ENCODE measurements around the gene LRRC4B. TPM values are rescaled to one million over a fixed set of nuclear protein-coding genes. Genes with fewer than 3 reads are reported as not detected.

The LRRC4B gene
- total RNA-seq, 2 experiments from 2014 or later: not detected

DNA sequence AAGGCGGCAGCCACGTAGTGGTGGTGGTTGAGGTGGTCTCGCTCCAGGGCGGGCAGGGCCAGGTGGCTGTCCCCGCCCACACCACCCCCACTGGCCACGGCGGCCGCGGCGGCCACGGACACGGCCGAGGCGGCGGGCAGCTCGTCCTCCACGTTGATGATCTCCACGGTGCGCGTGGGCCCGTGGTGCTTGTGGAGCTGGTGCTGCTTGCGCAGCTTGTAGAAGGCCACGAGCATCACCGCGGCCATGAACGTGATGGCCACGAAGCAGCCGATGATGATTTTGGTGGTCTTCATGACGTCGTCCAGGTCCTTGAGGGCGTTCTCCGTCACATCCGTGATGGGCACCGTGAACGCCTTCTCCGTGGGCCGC, 50.5 kb downstream of the LRRC4B start:
- peaks cover 9% of the 10 kb centered on the region for H3K27me3 Mint-ChIP-seq
- ATAC-seq (ENCODE audit: low read depth) (no peak), DNase-seq (no peak)
- no peak overlapping the region for H3K27ac Mint-ChIP-seq
- H3K4me3 Mint-ChIP-seq: no peak overlapping the region
- POLR2A ChIA-PET: no interaction called here
- no peaks in the 10 kb centered on the region for H3K9me3 Mint-ChIP-seq
- H3K4me1 Mint-ChIP-seq: peaks cover 1% of the 10 kb centered on the region
- no peaks in the 10 kb centered on the region for H3K36me3 Mint-ChIP-seq

DNA sequence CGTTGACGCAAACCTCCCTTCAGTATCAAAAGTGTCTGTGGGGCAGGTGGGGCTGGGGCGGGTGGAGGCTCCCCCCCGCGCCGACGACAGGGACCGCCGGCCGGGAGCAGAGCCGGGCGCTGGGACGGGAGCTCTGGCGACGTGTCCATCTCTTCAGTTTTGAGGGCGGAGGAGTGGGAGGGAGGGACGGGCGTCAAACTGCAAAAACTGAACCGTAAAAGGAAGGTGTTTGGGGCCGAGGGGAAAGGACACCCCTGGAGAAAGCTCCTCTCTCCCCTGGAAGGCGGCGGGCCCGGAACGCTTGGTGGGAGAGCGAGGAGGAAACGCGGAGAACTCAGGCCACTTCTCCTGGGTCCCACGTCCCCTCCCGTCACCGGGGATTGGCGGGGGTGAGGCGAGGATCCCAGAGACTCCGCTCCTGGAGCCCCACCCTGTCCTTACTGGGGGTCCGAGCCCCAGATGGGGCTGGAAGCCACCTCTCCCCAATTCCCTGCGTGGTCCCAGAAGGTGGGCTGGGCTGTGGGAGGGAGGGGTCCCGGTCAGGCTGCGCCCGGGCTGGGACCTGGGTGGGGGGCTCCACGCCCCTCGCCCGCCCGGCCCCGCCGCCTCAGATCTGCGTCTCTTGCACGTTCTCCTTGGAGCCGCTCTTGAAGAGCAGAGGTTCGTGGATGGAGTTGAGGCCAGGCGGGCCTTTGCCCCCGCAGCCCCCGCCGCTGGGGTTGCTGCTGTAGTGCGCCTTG, 51.1 kb downstream of the LRRC4B start:
- Mint-ChIP-seq H3K36me3 (no peaks in the 10 kb centered on the region), H3K4me1 (peaks cover 1% of the 10 kb centered on the region), H3K4me3 (no peak overlapping the region), H3K9me3 (no peaks in the 10 kb centered on the region), H3K27me3 (peaks cover 9% of the 10 kb centered on the region), H3K27ac (no peak overlapping the region)
- ATAC-seq (ENCODE audit: low read depth) (no peak), DNase-seq (no peak)
- POLR2A ChIA-PET: no interaction called here

DNA sequence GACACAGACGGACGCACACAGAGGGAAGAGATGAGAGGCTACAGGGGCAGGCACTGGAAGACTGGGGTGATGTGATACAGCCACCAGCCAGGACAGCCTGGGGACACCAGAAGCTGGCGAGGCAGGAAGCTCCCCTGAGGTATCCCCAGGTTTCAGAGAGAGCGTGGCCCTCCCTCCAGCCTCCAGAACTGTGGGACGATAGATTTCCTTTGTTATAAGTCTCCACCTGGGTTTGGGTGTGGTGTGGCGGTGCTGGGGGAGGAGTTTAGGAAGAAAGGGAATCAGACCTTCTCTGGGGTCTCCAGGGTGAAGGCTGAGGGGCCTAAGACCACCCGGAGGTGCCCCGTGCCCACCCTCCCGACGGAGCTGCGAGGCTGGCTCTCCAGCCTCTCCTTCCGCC, 51.8 kb downstream of the LRRC4B start:
- H3K36me3 Mint-ChIP-seq: no peaks in the 10 kb centered on the region
- peaks cover 4% of the 10 kb centered on the region for H3K4me1 Mint-ChIP-seq
- no peak overlapping the region for H3K4me3 Mint-ChIP-seq
- no peak for ATAC-seq (ENCODE audit: low read depth)
- POLR2A ChIA-PET: no interaction called here
- H3K9me3 Mint-ChIP-seq: no peaks in the 10 kb centered on the region
- DNase-seq: no peak
- H3K27ac Mint-ChIP-seq: no peak overlapping the region
- peaks cover 9% of the 10 kb centered on the region for H3K27me3 Mint-ChIP-seq

DNA sequence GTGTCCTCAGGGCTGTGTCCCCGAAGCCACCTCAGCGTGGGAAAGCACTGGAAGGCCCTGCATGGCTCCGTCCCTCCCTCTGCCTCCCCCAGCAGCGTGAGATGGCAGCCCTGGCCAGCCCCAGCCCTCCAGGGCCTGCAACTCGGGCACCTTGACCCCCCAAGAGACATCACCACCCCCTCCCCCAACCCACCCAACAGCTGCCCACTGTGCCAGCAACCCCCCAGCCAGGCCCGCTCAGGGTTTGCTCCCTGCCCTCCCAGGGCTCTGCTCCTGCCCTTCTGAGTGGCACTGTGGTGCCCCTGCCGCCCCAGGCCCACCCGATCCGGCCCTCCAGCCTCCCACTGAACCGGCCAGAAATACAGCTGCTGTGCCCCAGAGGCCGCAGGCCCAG, 53.1 kb downstream of the LRRC4B start:
- DNase-seq (no peak), ATAC-seq (ENCODE audit: low read depth) (no peak)
- H3K36me3 Mint-ChIP-seq: no peaks in the 10 kb centered on the region
- H3K27ac Mint-ChIP-seq: no peak overlapping the region
- no peak overlapping the region for H3K4me3 Mint-ChIP-seq
- H3K4me1 Mint-ChIP-seq: peaks cover 14% of the 10 kb centered on the region
- peaks cover 8% of the 10 kb centered on the region for H3K27me3 Mint-ChIP-seq
- H3K9me3 Mint-ChIP-seq: no peaks in the 10 kb centered on the region
- POLR2A ChIA-PET: no interaction called here

DNA sequence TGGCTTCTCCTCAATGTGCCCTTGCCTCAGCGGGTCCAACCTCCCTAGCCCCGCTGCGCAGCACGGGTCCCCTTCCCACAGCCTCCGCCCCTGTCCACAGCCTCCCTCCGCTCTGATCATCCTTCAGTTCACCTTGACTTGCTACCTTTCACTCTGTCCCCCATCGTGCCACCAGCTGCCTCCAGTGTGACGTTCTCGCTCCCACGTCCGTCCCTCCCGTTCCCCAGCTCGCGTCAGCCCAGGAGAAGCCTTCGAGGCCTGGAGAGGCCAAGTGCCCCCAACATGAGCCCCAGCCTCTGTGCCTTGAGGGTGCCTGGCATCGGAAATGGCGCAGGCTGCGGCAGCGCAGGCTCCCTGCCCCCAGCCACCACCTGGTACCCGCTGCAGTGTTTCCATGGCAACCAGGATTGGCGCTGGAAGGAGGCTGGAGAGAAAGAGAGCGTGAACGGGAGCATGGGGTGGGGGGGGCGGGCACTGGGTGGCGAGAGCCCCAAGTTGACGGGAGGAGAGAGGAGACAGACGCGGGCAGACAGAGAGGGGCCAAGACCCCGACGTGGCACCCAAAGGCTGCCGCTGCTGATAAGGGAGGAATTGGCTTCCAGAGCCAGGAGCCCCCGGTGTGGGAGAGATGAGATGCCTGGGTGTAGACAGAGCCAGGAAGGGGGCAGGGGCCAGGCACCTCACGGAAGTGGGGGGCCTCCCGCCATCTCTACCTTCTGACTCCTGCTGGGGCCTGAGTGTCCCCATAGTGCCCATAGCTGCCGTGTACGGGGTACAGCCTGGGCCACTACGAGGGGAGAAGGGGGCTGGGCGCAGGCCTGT, 53.7 kb downstream of the LRRC4B start:
- Mint-ChIP-seq H3K4me3 (peak overlapping the region; percentile 18), H3K27me3 (peaks cover 8% of the 10 kb centered on the region), H3K36me3 (no peaks in the 10 kb centered on the region), H3K27ac (peak overlapping the region; percentile 42), H3K4me1 (peaks cover 14% of the 10 kb centered on the region), H3K9me3 (no peaks in the 10 kb centered on the region)
- ATAC-seq (ENCODE audit: low read depth) (no peak), DNase-seq (no peak)
- POLR2A ChIA-PET: no interaction called here

DNA sequence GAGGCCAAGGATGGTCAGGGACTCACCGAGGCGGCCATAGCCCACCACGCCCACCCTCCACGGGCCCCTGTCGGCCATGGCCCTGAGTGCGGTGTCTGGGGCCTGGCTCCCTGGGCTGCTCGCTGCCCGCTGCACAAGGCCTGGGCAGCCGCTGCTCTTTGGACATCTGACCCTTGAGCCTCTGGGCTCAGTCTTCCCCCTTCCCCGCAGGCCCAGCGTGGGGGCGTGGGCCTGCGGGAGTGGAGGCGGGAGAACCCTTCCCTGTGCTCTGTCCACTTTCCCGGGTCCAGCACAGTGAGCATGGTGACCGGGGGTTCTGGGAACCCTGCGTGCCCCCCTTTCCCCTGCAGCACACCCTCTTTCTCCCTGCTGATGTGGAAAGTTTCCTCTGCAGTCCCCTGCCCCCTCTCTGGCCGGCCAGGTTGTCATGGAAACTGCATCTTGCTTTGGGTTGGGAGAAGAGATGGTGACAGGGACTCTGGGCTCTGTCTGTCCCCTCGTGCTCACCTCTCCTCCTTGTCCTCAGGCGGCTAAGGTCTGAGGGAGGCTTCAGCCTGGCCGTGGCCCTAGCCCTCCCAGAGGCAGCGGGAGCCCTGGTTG, 54.4 kb downstream of the LRRC4B start, which contains the start of gene ASPDH:
ASPDH (minus strand) TSS at position 168 of the 600 bp plus-strand sequence; CDS start at position 78, 90 bp downstream.
- Mint-ChIP-seq H3K36me3 (peaks cover under 1% of the 10 kb centered on the region), H3K27ac (peak within 1 kb of the TSS; percentile 42), H3K4me1 (peaks cover 16% of the 10 kb centered on the region), H3K9me3 (no peaks in the 10 kb centered on the region), H3K4me3 (peak within 1 kb of the TSS; percentile 18), H3K27me3 (peaks cover 6% of the 10 kb centered on the region)
- POLR2A ChIA-PET: no interaction called here
- no peak for ATAC-seq (ENCODE audit: low read depth)
- no peak for DNase-seq

DNA sequence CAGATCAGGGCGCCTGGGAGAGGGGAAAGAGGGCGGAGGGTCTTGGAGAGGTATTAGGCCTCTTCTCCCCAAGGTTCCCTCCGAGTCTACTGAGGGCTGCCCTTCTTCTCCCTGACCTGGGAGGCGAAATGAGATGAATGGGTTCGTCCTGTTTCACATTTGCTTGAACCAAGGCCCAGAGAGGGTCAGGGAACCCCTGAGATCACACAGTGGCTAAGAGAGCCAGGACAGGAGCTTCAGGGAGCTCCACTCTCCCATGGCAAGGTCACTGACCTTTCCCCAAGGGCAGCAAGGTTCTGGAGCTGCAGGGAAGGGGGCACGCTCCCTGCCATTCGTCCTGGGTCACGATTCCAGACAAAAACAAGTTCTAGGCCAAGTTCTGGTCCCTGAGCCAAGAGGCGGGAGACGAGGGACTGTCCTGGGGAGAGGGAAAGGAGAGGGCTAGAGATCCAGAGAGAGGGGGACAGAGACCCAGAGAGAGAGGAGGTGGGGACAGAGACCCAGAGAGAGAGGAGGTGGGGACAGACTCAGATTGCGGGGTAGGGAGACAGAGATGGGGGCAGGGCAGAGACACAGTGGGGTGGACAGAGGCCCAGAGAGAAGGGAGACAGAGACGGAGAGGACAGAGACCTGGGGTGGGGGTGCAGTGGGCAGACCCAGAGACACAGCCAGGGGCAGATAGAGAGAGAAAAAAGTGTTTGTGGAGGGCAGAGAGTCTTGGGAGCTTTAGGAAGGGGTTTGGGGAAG, 55.1 kb downstream of the LRRC4B start:
- POLR2A ChIA-PET: interaction anchor here (0.6 kb wide), 1 partner anchor 29 kb away, joined by 3 read pairs; no protein-coding TSS in a partner anchor
- Mint-ChIP-seq H3K27ac (no peak overlapping the region), H3K36me3 (peaks cover 3% of the 10 kb centered on the region), H3K4me1 (peaks cover 18% of the 10 kb centered on the region), H3K27me3 (peaks cover 6% of the 10 kb centered on the region), H3K4me3 (no peak overlapping the region), H3K9me3 (no peaks in the 10 kb centered on the region)
- ATAC-seq (ENCODE audit: low read depth) (no peak), DNase-seq (no peak)

DNA sequence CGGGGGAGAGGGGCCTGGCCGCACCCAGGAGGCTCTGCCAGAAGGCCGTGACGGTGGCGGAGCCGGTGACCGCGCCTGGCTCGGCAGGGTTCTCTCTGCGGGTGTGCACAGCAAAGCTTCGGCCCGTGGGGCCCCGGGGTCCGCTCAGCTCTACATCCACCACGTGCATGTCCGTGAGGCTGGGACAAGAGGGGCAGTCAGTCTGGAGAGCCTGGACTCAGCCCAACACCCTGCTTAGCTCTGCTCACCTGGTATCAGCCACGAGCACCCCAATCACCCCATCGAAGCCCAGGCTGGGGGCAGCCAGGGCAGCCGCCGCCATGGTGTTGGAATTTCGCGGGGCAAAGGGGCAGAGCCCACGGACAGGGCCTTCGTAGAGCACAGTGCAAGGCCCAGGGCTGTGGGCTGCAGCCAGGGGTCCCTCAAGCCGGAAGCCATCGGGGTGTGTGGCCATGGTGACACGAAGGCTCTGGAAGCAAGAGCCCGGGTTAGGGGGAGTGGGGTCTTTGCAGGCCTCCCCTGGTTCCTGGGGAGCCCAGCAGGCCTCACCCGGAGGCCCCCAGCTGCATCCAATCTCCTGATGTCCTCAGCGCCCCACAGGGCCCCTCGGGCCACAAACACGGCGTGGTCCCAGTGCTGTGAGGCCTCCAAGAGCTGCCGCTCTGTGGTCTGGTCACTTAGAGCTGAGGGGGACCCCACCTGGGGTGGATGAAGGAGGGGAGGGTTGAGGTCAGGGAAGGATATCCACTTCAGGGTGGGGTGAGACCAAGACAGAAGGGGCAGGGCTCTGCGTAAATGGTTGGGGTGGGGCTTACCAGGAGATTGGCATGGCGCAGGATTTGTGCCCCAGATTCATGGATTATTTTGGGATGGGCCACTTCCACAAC, 55.9 kb downstream of the LRRC4B start:
- Mint-ChIP-seq H3K27me3 (peaks cover 6% of the 10 kb centered on the region), H3K4me3 (no peak overlapping the region), H3K27ac (no peak overlapping the region), H3K36me3 (peaks cover 3% of the 10 kb centered on the region), H3K9me3 (no peaks in the 10 kb centered on the region), H3K4me1 (peaks cover 18% of the 10 kb centered on the region)
- ATAC-seq (ENCODE audit: low read depth): no peak
- POLR2A ChIA-PET: interaction anchor here (0.6 to 1.1 kb wide), 3 partner anchors 26 to 486 kb away, joined by 3 to 4 read pairs (median 3); partner anchors contain the start of gene ZNF473
- no peak for DNase-seq

DNA sequence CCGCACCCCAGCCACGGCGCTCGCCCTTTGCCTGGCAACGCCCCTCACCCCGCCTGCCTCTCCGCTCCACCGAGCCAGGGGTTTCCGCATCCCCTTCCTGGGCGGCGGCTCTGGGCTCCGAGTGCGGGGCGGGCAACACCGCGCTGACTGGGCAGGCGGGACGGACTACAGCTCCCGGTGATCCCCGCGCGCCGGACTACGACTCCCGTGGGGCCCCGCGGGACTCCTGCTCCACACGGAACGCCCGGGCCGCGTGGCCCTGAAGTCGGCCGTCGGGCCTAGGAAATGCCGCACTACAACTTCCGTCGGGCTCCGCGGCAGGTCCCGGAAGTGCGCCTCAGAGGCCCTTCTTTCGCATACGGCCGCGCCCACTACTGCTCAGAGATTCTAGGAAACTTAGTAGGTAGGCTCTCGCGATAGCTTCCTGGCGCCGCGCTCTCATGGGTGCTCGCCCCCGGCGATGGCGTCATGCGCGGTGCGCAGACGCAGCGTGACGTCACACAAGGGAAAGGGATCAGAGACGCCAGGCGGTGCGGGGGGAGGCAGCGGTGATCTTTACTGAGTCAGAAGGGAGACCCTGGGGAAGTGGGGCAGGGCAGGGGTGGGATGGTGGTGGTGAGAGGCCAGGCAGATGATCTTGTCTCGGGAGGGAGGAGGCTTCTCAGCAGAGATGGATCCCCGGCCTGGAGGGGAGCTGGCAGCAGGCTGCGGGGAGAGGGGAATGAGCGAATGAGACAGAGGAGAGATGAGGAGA, 57.0 kb downstream of the LRRC4B start, which contains the start of gene JOSD2:
JOSD2 (minus strand) TSS at position 123 of the 754 bp plus-strand sequence. CDS start 760 bp downstream, outside the sequence.
- Mint-ChIP-seq H3K27me3 (peaks cover 6% of the 10 kb centered on the region), H3K27ac (peak within 1 kb of the TSS; percentile 100), H3K36me3 (peaks cover 8% of the 10 kb centered on the region), H3K9me3 (no peaks in the 10 kb centered on the region), H3K4me1 (peaks cover 18% of the 10 kb centered on the region), H3K4me3 (peak within 1 kb of the TSS; percentile 99)
- ATAC-seq (ENCODE audit: low read depth) (peak; percentile 95), DNase-seq (peak; percentile 95)
- POLR2A ChIA-PET: interaction anchor here (0.5 to 1.5 kb wide), 18 partner anchors 10 to 621 kb away, joined by 3 to 7 read pairs (median 4); partner anchors contain the start of genes GARIN5A, KCNC3, POLD1 and ZNF473

DNA sequence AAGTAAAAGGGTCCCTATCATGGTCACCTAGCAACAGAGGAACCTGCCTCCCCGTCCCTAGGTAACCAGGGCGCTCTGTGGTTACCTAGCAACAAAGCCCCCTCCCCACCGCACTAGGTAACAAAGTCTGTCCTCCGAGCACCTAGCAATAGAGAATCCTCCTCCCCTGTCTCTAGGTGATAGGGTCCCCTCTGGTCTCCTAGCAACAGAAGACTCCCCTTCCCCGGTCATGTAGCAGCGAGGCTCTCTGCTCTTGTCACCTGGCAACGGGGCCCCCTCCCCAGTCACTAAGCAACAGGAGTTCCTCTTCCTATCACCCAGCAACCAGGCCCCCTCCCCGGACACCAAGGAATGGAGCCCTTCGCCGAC, 57.6 kb downstream of the LRRC4B start:
- DNase-seq (no peak), ATAC-seq (ENCODE audit: low read depth) (no peak)
- Mint-ChIP-seq H3K9me3 (no peaks in the 10 kb centered on the region), H3K4me1 (peaks cover 18% of the 10 kb centered on the region), H3K4me3 (peak overlapping the region; percentile 99), H3K36me3 (peaks cover 8% of the 10 kb centered on the region), H3K27ac (peak overlapping the region; percentile 100), H3K27me3 (peaks cover 3% of the 10 kb centered on the region)
- POLR2A ChIA-PET: interaction anchor here (0.5 to 1.5 kb wide), 17 partner anchors 10 to 621 kb away, joined by 3 to 7 read pairs (median 4); partner anchors contain the start of genes GARIN5A, KCNC3 and POLD1

DNA sequence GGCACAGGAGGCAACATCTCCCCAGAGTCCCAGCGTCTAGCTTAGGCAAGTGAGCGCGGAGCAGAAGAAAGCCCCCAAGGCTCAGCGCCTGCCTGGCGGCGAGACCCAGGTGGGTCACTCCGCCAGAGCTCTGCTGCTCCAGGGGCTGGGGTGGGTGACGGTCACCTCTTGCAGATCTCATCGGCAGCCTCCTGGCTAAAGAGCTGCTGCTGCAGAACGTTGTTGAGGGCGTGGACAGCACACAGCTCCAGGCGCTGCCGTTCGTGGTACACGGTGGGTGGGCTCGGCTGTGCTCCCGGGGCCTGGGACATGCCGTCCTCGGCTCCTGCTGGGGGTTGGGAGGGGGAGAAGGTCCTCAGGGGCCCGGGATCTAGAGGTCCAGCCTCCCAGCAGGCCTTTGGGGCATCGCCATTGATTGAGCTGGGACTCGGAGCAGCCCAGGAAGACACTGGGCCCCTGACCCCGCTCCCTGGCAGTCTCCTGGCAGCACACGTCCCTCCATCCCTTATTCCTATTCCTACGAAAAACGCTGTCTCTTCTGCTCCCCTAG, 58.0 kb downstream of the LRRC4B start:
- ATAC-seq (ENCODE audit: low read depth): no peak
- peaks cover 2% of the 10 kb centered on the region for H3K27me3 Mint-ChIP-seq

More for the DNA sequence above, 58.0 kb downstream of the LRRC4B start:
- peak overlapping the region; percentile 99 for H3K4me3 Mint-ChIP-seq
- peaks cover 18% of the 10 kb centered on the region for H3K4me1 Mint-ChIP-seq
- peak overlapping the region; percentile 100 for H3K27ac Mint-ChIP-seq
- H3K9me3 Mint-ChIP-seq: no peaks in the 10 kb centered on the region
- no peak for DNase-seq
- POLR2A ChIA-PET: interaction anchor here (0.5 to 1.5 kb wide), 2 partner anchors 9 to 22 kb away, joined by 3 read pairs; no protein-coding TSS in a partner anchor
- peaks cover 8% of the 10 kb centered on the region for H3K36me3 Mint-ChIP-seq

Data from activated naive CD8-positive, alpha-beta T cell treated with anti-CD3 and anti-CD28 coated beads, Interleukin-2, amount 10 ng/mL, durations not matched to agents 7 days and 5 days (primary cell).